Activated naive CD8-positive, alpha-beta T cell treated with anti-CD3 and anti-CD28 coated beads, Interleukin-2, amount 10 ng/mL, durations not matched to agents 7 days and 5 days (primary cell): ENCODE results near the gene FGD5. TPM values are rescaled to one million over a fixed set of nuclear protein-coding genes. Genes with fewer than 3 reads are reported as not detected.

Experiments used
- ATAC-seq: fragments of 150-1000 bp; cut with Tn5 transposase; one replicate; pipeline ENCODE4 v1.10.0; 2021; ENCODE audit warnings: low read depth, moderate library complexity
- POLR2A ChIA-PET: fragments of 350-600 bp; sonication (Branson Sonifier 250); formaldehyde crosslinking; loops from one replicate; lab custom pipeline; 2021; ENCODE audit warnings: antibody characterized with exemption; lab: Charles Lee
- DNase-seq: peaks from one replicate; pipeline ENCODE4 v3.0.0; 2021
- H3K27ac Mint-ChIP-seq: one replicate; pipeline ENCODE4 v1.8.0; 2022; ENCODE audit warnings: mild to moderate bottlenecking, mixed read lengths
- H3K27me3 Mint-ChIP-seq: one replicate; pipeline ENCODE4 v1.8.0; 2022; ENCODE audit warnings: mild to moderate bottlenecking, moderate library complexity, mixed read lengths
- H3K36me3 Mint-ChIP-seq: one replicate; pipeline ENCODE4 v1.8.0; 2021; ENCODE audit warnings: mild to moderate bottlenecking, mixed read lengths
- H3K4me1 Mint-ChIP-seq: one replicate; pipeline ENCODE4 v1.8.0; 2021; ENCODE audit warnings: mixed read lengths
- H3K4me3 Mint-ChIP-seq: one replicate; pipeline ENCODE4 v1.8.0; 2022; ENCODE audit warnings: mild to moderate bottlenecking, moderate library complexity, mixed read lengths
- H3K9me3 Mint-ChIP-seq: one replicate; pipeline ENCODE4 v1.8.0; 2021; ENCODE audit warnings: mixed read lengths
- total RNA-seq, 2 experiments: library from RNA; stranded (reverse); gene quantifications; one replicate each; pipeline ENCODE4 v1.2.3, GENCODE V29; 2021

The FGD5 gene
- total RNA-seq, 2 experiments from 2014 or later = 0.17 TPM; not detected in 1

DNA sequence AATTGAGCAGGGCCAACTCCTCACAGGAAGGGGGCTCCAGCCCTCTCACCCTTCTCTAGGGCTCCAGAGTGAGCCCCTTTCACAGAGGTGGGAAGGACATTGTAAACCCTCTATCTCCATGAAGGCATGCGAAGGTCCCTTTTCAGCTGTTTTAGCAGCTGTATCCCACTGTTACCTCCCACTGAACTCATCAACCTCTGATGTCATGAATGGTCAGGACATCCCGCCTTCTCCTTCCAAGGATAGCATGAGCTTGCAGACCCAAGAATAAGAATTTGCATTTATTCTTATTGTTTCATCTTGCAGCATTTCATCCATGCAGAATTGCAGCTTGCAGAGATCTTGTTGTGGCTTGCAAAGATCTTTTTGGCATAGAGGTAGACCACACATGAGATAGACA, 24.3 kb upstream of the FGD5 start:
- no peaks in the 10 kb centered on the region for H3K36me3 Mint-ChIP-seq
- H3K9me3 Mint-ChIP-seq = no peaks in the 10 kb centered on the region
- no peak overlapping the region for H3K4me3 Mint-ChIP-seq
- peaks cover 16% of the 10 kb centered on the region for H3K27me3 Mint-ChIP-seq
- no peak overlapping the region for H3K27ac Mint-ChIP-seq
- POLR2A ChIA-PET = no interaction called here
- ATAC-seq (no peak), DNase-seq (no peak)
- peaks cover 3% of the 10 kb centered on the region for H3K4me1 Mint-ChIP-seq

DNA sequence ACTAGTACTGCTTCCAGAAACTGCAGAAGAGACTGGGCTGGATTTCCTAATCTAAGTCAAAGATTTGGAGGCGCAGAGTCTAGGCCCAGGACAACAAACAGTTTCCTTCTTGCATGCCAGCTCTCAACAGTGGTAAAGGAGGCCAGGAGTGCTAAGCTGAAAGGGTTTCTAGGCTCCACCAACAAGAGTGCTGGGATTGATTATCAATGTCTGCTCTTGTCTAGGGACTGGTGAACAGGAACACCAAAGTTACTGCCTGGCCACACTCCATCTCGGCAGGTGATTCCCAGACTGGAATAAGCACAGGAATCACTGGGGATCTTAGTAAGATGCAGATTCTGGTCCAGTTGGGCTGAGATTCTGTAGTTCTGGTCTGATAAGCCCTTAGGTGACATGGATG, 22.8 kb upstream of the FGD5 start:
- no peak for ATAC-seq

DNA sequence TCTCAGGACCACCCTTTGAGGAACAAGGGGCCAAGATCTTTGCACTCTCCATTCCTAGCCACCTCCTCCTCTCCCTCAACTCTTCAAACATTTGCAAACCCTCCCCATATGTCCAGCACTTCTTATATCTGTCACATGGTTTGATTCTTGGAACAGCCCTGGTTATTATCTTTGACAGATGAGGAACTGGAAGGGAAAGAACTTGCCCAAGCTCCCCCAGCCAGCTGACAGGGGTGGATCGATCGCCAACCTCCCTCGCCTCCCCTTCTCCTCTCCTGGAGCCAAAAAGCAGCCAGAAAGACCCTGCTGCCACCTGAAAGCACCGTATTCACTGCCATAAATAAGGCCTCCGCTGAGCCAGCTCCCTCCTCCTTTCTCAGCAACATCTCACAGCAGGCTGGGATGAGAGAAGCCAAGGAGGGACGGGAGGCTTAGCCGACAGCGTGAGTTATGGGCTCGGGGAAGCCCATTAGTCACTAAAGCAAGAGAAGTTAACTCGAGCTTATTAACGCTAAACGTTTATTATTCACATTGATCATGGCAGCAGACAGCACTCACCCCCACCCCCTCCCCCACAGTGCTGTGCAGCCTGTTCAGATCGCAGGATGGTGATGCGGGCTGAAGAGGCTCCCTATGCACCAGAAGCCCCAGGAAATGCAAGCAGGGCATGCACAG, 22.2 kb upstream of the FGD5 start:
- ATAC-seq (no peak), DNase-seq (no peak)
- H3K36me3 Mint-ChIP-seq = no peaks in the 10 kb centered on the region
- peaks cover 15% of the 10 kb centered on the region for H3K27me3 Mint-ChIP-seq
- no peak overlapping the region for H3K4me3 Mint-ChIP-seq
- peaks cover 5% of the 10 kb centered on the region for H3K4me1 Mint-ChIP-seq
- no peaks in the 10 kb centered on the region for H3K9me3 Mint-ChIP-seq
- no peak overlapping the region for H3K27ac Mint-ChIP-seq
- POLR2A ChIA-PET = no interaction called here

More for the DNA sequence above, 22.8 kb upstream of the FGD5 start:
- no peak for DNase-seq
- H3K4me1 Mint-ChIP-seq = peaks cover 7% of the 10 kb centered on the region
- H3K36me3 Mint-ChIP-seq = no peaks in the 10 kb centered on the region
- H3K27ac Mint-ChIP-seq = no peak overlapping the region
- peaks cover 15% of the 10 kb centered on the region for H3K27me3 Mint-ChIP-seq
- POLR2A ChIA-PET = no interaction called here
- H3K9me3 Mint-ChIP-seq = no peaks in the 10 kb centered on the region
- H3K4me3 Mint-ChIP-seq = no peak overlapping the region

DNA sequence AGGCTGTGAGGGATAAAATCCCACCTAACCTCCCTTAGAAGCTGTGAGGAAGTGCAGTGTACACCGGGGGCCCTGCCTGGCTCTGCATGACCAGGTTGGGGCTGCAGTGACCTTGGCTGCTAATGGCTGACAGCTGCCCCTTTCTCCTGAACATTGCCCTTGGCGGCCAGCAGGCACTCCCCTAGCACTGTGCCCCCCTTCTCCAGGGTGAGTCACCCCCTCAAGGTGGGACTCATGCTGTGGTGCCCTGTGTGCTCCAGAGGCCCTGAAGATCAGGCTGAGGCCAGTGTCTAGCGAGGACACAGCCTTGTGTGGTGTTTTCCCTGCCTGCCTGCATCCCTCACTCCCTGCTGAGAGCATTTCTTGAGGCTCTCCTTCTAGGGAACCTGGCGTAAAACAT, 21.0 kb upstream of the FGD5 start:
- ATAC-seq = no peak
- POLR2A ChIA-PET = no interaction called here
- DNase-seq = no peak
- Mint-ChIP-seq H3K27me3 (peaks cover 15% of the 10 kb centered on the region), H3K4me3 (no peak overlapping the region), H3K27ac (no peak overlapping the region), H3K9me3 (no peaks in the 10 kb centered on the region), H3K36me3 (no peaks in the 10 kb centered on the region), H3K4me1 (peaks cover 5% of the 10 kb centered on the region)

DNA sequence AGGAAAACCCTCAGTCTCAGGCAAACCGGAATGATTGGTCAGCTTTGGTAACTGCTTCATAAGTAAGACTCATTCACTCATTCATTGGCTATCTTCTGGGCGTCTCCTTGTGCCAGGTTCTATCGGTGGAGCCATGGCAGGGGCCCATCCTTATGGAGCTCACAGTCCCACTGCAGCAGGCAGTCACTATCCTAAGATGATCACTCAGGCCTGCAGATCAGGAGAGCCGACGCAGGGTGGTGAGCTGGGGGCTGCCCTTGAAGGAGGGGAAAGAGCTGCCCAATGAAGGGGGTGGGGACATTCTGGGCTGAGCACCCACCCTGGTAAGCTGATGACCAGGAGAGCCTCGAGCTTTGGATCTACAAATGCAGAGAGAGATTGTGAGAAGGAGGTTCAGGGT, 20.5 kb upstream of the FGD5 start:
- ATAC-seq = no peak
- Mint-ChIP-seq H3K36me3 (no peaks in the 10 kb centered on the region), H3K27ac (no peak overlapping the region), H3K27me3 (peaks cover 17% of the 10 kb centered on the region), H3K4me1 (peaks cover 7% of the 10 kb centered on the region), H3K4me3 (no peak overlapping the region), H3K9me3 (no peaks in the 10 kb centered on the region)
- POLR2A ChIA-PET = no interaction called here
- DNase-seq = no peak

DNA sequence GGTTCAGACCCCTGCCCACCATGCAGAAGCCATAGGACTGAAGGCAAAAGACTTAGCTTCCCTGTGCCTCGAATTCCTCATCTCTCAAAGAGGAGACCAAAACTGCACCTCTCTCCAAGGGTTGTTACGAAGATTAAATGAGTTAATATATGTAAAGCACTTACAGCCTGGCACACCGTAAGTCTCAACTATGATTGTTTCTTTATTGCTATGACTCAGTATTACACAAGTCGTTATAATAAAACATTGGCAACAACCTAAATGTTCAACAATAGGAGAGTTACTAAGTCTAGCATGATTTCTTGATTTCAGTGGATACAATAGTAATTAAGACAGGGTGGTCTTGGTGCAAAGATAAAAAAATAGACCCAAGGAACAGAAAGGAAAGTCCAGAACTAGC, 19.6 kb upstream of the FGD5 start:
- H3K36me3 Mint-ChIP-seq = no peaks in the 10 kb centered on the region
- no peaks in the 10 kb centered on the region for H3K9me3 Mint-ChIP-seq
- peaks cover 13% of the 10 kb centered on the region for H3K4me1 Mint-ChIP-seq
- no peak overlapping the region for H3K27ac Mint-ChIP-seq
- no peak overlapping the region for H3K4me3 Mint-ChIP-seq
- ATAC-seq (no peak), DNase-seq (no peak)
- H3K27me3 Mint-ChIP-seq = peaks cover 20% of the 10 kb centered on the region
- POLR2A ChIA-PET = no interaction called here

DNA sequence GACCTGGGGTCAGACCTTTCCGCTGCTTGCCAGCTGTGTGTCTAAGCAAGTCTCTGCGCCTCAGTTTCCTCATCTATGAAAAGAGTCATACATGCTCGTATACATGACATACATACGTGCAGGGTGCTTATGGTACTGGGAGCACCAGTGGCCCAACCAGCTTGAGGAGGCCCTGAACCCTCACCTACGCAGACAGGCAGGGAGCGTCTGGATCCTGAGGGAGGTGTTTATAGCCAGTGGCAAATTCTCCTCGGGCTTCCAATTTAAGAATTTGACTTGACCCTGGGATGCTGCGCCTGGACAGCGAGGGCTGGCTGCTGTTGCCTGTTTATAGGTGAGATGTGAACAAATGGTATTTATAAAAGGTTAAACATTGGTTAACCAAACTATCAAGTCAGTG, 17.7 kb upstream of the FGD5 start:
- peaks cover 23% of the 10 kb centered on the region for H3K27me3 Mint-ChIP-seq
- no peak for ATAC-seq
- no peaks in the 10 kb centered on the region for H3K36me3 Mint-ChIP-seq
- no peak overlapping the region for H3K27ac Mint-ChIP-seq
- peaks cover 21% of the 10 kb centered on the region for H3K4me1 Mint-ChIP-seq
- POLR2A ChIA-PET = no interaction called here
- H3K9me3 Mint-ChIP-seq = no peaks in the 10 kb centered on the region
- DNase-seq = no peak
- no peak overlapping the region for H3K4me3 Mint-ChIP-seq

DNA sequence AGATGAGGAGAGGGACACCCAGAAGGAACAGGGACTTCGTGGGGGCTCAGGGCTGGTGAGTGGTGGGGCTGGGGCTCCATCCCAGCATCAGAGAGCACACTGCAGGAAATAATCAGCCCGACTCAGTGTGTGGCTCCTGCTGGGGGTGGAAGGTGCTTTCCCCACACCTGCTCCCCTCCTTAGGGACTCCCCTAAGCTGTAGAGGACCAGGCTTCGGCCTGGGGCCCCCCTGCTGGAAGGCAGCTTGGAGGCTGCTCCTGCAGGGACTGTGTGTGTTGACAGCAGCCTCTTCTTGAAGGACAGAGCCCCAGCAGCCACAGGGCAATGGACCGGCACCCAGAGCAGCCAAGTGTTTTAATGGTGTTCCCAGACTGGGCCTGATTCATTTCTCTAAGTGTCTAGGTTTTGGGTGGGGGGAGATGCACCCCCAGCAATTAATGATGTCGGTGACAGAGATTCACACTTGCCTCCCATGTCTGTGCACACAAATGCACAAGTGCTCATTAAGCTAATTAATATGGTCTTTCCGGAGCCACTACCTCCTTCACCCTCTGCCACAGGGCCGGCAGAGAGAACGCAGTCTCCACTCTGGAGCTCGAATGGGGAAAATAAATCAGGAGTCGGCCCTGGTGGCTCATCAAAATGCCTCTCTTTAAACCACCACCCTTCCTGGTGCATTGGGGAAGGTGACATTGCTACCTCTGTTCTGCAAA, 16.9 kb upstream of the FGD5 start:
- H3K4me1 Mint-ChIP-seq = peaks cover 28% of the 10 kb centered on the region
- no peaks in the 10 kb centered on the region for H3K36me3 Mint-ChIP-seq
- DNase-seq (no peak), ATAC-seq (no peak)
- H3K27me3 Mint-ChIP-seq = peaks cover 27% of the 10 kb centered on the region
- POLR2A ChIA-PET = no interaction called here
- no peak overlapping the region for H3K27ac Mint-ChIP-seq
- H3K9me3 Mint-ChIP-seq = no peaks in the 10 kb centered on the region
- no peak overlapping the region for H3K4me3 Mint-ChIP-seq

DNA sequence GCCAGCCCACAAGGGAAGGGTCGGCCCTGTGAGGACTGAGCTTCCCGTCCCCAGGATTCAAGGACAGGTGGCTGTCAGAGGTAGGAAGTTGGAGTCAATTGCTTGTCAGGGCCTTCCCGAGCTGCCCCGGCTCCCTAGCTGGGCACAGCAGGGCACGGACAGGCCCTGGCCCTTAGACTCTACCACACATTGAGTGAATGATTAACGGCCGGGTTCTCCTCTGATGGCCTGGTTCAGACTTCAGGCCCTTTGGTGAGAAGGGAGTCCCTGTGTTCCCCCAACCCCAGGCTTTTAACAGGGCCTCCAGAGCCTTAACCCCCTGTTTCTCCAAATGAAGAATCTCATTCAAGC, 16.4 kb upstream of the FGD5 start:
- Mint-ChIP-seq H3K4me3 (no peak overlapping the region), H3K27ac (no peak overlapping the region), H3K36me3 (no peaks in the 10 kb centered on the region), H3K27me3 (peaks cover 32% of the 10 kb centered on the region), H3K9me3 (no peaks in the 10 kb centered on the region), H3K4me1 (peaks cover 29% of the 10 kb centered on the region)
- POLR2A ChIA-PET = no interaction called here
- ATAC-seq (no peak), DNase-seq (no peak)

DNA sequence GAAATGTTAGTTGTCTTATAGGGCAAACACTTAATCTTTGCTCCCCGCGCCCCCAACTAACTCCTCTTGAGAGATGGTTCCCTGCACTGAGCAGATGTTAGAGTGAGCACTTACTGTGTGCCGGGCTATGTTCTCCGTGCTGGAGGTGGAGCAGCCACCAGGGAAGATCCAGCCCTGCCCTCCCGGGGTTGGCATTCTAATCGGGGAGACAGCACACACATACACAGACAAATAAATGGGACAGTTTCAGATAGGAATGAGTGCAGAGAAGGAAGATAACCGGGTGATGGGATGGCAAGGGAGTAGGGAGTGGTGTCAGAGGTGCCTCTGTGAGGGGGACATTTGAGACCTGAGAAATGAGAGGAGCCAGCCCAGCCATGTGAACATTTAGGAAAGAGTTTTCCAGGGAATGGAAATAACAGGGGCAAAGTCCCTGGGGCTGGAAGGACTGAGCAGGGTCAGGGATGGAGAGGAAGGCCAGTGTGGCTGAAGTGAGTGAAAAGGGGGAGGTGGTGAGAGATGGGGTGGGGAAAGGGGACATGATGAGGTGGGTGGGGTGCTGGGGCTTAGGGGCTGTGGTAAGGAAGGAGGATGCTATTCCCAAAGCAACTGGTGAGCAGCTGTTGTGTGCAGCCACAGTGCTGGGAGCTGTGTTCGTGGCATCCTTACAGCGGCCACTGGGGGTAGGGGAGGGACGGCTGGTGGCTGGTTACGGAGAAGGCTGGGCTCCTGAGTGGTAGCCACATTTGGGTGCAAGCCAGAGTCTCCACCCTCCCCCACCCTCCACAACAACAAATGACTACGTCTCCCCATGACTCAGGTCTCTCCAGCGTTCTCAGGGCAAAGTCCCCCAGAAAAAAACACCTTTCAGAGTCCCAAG, 15.4 kb upstream of the FGD5 start:
- peaks cover 41% of the 10 kb centered on the region for H3K27me3 Mint-ChIP-seq
- DNase-seq (no peak), ATAC-seq (peak; percentile 63)
- no peaks in the 10 kb centered on the region for H3K36me3 Mint-ChIP-seq
- H3K27ac Mint-ChIP-seq = peak overlapping the region; percentile 55
- POLR2A ChIA-PET = no interaction called here
- H3K4me3 Mint-ChIP-seq = peak overlapping the region; percentile 32
- peaks cover 29% of the 10 kb centered on the region for H3K4me1 Mint-ChIP-seq
- no peaks in the 10 kb centered on the region for H3K9me3 Mint-ChIP-seq

DNA sequence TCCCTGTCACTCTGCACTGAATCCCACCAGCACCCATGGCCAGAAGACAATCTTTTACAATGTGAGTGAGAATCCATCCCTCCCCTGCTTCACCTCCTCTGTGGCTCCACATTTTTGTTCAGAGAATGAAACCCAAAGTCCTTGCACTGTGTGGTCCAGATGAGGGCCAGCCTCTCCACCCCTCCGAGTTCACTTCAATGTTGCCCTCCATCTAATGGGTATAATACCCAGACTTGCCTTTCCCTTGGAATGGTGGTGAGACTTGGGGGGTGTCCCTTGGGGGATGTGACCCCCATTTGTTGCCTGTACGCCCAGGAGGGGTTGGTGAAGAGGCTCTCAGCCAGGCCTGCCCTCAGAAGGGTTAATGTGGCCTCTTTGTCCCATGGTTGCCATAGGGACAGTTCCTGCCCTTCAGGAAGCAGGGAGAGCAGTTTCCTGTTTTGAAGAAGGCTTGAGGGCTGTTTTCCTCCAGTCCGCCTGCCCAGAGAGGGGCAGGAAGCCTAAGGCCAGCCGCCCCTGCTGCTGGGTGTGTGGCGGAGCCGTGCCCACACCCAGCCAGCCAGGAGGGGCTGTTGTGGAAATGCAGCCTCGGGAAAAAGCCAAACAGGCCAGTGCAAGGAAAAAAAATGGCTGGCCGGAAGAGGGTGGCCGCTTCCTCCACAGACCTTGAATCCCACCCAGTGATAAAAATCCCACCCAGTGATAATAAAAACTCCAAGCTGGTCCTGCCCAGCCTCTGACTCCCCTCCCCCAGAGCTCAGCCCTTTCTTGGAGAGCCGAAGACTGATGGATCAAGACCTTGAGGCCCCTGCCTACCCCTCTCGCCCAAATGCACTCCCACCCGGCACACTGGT, 14.6 kb upstream of the FGD5 start:
- ATAC-seq (no peak), DNase-seq (no peak)
- peaks cover 49% of the 10 kb centered on the region for H3K27me3 Mint-ChIP-seq
- H3K9me3 Mint-ChIP-seq = no peaks in the 10 kb centered on the region
- H3K36me3 Mint-ChIP-seq = no peaks in the 10 kb centered on the region
- H3K4me1 Mint-ChIP-seq = peaks cover 29% of the 10 kb centered on the region
- peak overlapping the region; percentile 55 for H3K27ac Mint-ChIP-seq
- H3K4me3 Mint-ChIP-seq = peak overlapping the region; percentile 32
- POLR2A ChIA-PET = no interaction called here

DNA sequence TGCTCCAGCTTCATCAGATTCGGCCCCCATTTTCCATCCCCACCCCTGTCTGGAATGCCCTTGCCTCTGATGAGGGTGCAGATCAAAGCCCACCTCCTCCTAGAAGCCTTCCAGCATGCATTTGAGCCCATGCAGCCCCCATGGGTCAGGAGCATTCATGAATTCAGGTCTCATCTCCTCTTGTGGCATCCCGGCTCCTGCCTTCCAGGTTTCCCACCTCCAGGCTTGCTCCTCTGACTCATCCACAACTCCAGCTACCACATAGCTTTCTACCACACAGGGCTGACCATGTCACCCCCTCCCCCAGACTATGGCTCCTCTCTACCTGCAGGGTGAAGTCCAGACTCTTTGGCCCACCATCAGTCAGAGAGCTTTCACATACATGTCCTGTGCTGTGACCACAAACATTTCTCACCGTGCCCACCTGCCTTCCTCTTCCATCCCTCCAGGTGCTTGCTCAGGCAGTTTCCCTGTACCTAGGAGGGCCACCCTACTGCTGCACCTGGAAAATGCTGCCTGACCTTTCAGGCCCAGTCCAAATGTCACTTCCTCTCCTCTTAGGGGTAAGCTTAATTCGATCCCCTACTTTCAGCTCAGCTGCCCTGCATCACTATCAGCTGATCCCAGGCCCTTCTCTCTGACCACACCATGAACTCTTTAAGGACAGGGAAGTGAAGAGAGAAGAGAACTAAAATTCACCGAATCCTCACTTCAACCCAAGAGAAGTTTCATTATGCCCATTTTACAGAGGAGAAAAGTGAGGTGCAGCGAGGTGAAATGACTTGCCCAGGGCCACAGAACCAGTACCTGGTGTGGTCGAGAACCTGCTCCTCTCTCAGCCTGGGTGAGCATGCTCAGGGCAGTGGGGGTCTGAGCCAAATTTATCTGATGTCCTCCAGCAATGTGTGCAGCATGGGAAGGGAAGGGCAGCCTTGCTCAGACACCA, 13.7 kb upstream of the FGD5 start:
- ATAC-seq = no peak
- Mint-ChIP-seq H3K4me1 (peaks cover 24% of the 10 kb centered on the region), H3K4me3 (peak overlapping the region; percentile 1), H3K27ac (peak overlapping the region; percentile 42), H3K36me3 (no peaks in the 10 kb centered on the region), H3K9me3 (no peaks in the 10 kb centered on the region), H3K27me3 (peaks cover 52% of the 10 kb centered on the region)
- POLR2A ChIA-PET = no interaction called here
- no peak for DNase-seq
